ENCODE measurements around the gene ABCA2. TPM values are rescaled to one million over a fixed set of nuclear protein-coding genes. Genes with fewer than 3 reads are reported as not detected.
"Not testable (repeated sequence)": the region's sequence is repeated elsewhere in the genome, so short reads cannot be mapped to it uniquely, and the experiment has no call there.

The ABCA2 gene
- total and polyA plus RNA-seq, 4 donors: 2.9 to 15.2 (median 12.3) TPM

DNA sequence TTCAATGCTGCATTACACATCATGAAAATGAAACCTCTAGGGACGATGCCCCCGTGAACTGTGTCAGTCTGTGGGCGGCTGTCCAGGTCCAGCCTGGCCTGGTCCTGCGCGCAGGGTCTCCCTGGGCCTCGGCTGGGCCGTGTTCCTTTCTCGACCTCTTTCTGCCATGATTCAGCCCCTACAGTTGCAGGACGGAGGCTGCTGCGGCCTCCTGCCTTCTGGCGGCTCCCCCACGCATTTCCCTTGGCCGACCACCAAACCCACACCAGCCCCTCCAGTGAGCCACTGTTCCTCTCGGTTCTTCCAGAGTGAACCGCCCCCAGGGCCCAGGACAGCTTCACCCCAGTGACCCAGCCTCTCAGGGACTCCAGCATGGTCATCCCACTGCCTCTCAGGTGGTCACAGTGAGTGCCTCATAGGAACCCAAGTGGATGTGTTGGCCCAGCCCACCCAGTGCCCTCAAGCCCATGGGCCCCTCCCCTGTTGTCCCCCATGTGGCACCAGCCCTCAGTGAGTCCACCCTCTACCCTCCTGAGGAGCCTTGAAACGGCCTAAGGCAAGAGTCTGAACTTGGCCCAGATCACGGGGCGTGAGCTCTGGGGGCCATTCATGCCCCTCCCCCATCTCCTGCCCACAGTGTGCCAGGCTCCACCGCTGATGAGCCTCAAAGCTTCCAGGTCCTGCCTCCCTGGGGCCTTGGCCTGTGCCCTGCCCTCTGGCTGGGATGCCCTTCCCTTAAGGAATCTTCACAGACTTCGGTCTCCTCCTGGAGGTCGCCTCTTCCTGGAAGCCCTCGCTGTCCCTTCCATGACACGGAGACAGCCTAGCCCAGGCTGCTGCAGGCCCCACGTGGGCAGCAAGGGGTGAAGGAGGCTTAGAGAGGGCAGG is 21.7 kb downstream of the ABCA2 start:
- TF ChIP-seq, protein P1, sequence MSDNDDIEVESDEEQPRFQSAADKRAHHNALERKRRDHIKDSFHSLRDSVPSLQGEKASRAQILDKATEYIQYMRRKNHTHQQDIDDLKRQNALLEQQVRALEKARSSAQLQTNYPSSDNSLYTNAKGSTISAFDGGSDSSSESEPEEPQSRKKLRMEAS (IDR thresholded peaks at IDR 0.05): no peak
- TF ChIP-seq FOXA2 (IDR thresholded peaks at IDR 0.05) (no peak), HNF4G (IDR thresholded peaks at IDR 0.05) (no peak)
- TF ChIP-seq, protein P2, sequence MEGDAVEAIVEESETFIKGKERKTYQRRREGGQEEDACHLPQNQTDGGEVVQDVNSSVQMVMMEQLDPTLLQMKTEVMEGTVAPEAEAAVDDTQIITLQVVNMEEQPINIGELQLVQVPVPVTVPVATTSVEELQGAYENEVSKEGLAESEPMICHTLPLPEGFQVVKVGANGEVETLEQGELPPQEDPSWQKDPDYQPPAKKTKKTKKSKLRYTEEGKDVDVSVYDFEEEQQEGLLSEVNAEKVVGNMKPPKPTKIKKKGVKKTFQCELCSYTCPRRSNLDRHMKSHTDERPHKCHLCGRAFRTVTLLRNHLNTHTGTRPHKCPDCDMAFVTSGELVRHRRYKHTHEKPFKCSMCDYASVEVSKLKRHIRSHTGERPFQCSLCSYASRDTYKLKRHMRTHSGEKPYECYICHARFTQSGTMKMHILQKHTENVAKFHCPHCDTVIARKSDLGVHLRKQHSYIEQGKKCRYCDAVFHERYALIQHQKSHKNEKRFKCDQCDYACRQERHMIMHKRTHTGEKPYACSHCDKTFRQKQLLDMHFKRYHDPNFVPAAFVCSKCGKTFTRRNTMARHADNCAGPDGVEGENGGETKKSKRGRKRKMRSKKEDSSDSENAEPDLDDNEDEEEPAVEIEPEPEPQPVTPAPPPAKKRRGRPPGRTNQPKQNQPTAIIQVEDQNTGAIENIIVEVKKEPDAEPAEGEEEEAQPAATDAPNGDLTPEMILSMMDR (IDR thresholded peaks at IDR 0.05; ENCODE audit: low read depth, low read length, missing input control): no peak
- Histone ChIP-seq H3K36me3 (ENCODE audit: control insufficient read depth in 4 of 4, insufficient read depth in 3 of 4, low read depth in 1 of 4, low read length in 3 of 4) (peaks cover 0 to 10% (median 5%) of the 10 kb centered on the region in 4 donors), H3K4me1 (ENCODE audit: control insufficient read depth in 4 of 4, insufficient read depth in 4 of 4, low read length in 3 of 4) (peaks cover 0 to 4% (median under 1%) of the 10 kb centered on the region in 4 donors), H3K9me3 (ENCODE audit: control insufficient read depth in 4 of 4, low read length in 3 of 4) (no peaks in the 10 kb centered on the region), H3K27me3 (ENCODE audit: control insufficient read depth in 4 of 4, insufficient read depth in 4 of 4, low read length in 3 of 4) (no peaks in the 10 kb centered on the region), H3K9ac (ENCODE audit: low read depth in 1 of 2, low read length in 2 of 2) (no peak overlapping the region), H3K4me3 (ENCODE audit: low read depth in 1 of 3, low read length in 3 of 3) (no peak overlapping the region), H3K27ac (ENCODE audit: low read depth in 1 of 2, low read length in 2 of 2) (no peak overlapping the region)
- DNase-seq (ENCODE audit: low spot score): no peak
- 81% methylated on average over 24 of the region's 24 CpGs for WGBS

- not testable (repeated sequence) for DNase-seq (ENCODE audit: low spot score); H3K4me1 ChIP-seq (ENCODE audit: control insufficient read depth in 4 of 4, insufficient read depth in 4 of 4, low read length in 3 of 4)
- 42% methylated on average over 17 of the region's 17 CpGs for WGBS
Measured at GRCh38 chr9:137004285-137004684, 23.8 kb downstream of the ABCA2 start.

GRCh38 chr9:137002646-137003041 is 25.4 kb downstream of the ABCA2 start:
- WGBS: 89% methylated on average over 10 of the region's 10 CpGs
- Histone ChIP-seq H3K27ac (ENCODE audit: low read depth in 1 of 2, low read length in 2 of 2) (no peak overlapping the region), H3K4me1 (ENCODE audit: control insufficient read depth in 4 of 4, insufficient read depth in 4 of 4, low read length in 3 of 4) (peaks cover 0 to 5% (median under 1%) of the 10 kb centered on the region in 4 donors), H3K4me3 (ENCODE audit: low read depth in 1 of 3, low read length in 3 of 3) (no peak overlapping the region), H3K9ac (ENCODE audit: low read depth in 1 of 2, low read length in 2 of 2) (no peak overlapping the region), H3K9me3 (ENCODE audit: control insufficient read depth in 4 of 4, low read length in 3 of 4) (no peaks in the 10 kb centered on the region), H3K36me3 (ENCODE audit: control insufficient read depth in 4 of 4, insufficient read depth in 3 of 4, low read depth in 1 of 4, low read length in 3 of 4) (peaks cover 0 to 2% (median 0%) of the 10 kb centered on the region in 4 donors), H3K27me3 (ENCODE audit: control insufficient read depth in 4 of 4, insufficient read depth in 4 of 4, low read length in 3 of 4) (no peaks in the 10 kb centered on the region)
- DNase-seq (ENCODE audit: low spot score): no peak
- TF ChIP-seq FOXA1 (IDR thresholded peaks at IDR 0.05): no peak
- no peak for TF ChIP-seq RAD21 (IDR thresholded peaks at IDR 0.05)
- TF ChIP-seq JUND (IDR thresholded peaks at IDR 0.05): no peak
- TF ChIP-seq RXRA (IDR thresholded peaks at IDR 0.05): no peak
- TF ChIP-seq EGR1 (IDR thresholded peaks at IDR 0.05; ENCODE audit: low read depth in 2 of 2): no peak
- TF ChIP-seq REST (IDR thresholded peaks at IDR 0.05): no peak
- no peak for TF ChIP-seq TAF1 (conservative IDR thresholded peaks at IDR 0.05)
- no peak for TF ChIP-seq ZBTB33 (IDR thresholded peaks at IDR 0.05)
- no peak for TF ChIP-seq ATF3 (IDR thresholded peaks at IDR 0.05)
- TF ChIP-seq, protein P1 (IDR thresholded peaks at IDR 0.05): no peak

More at GRCh38 chr9:137004285-137004684, 23.8 kb downstream of the ABCA2 start:
- H3K27me3 ChIP-seq (ENCODE audit: control insufficient read depth in 4 of 4, insufficient read depth in 4 of 4, low read length in 3 of 4); H3K4me3 ChIP-seq (ENCODE audit: low read depth in 1 of 3, low read length in 3 of 3); H3K9ac ChIP-seq (ENCODE audit: low read depth in 1 of 2, low read length in 2 of 2); H3K36me3 ChIP-seq (ENCODE audit: control insufficient read depth in 4 of 4, insufficient read depth in 3 of 4, low read depth in 1 of 4, low read length in 3 of 4); H3K9me3 ChIP-seq (ENCODE audit: control insufficient read depth in 4 of 4, low read length in 3 of 4); H3K27ac ChIP-seq (ENCODE audit: low read depth in 1 of 2, low read length in 2 of 2): not testable (repeated sequence)
- TF ChIP-seq, protein P2 (IDR thresholded peaks at IDR 0.05; ENCODE audit: low read depth, low read length, missing input control): peak; percentile 20

Data from liver (tissue), 9 donors.